H1 (cell line): ENCODE results near the gene WSCD1. TPM values are rescaled to one million over a fixed set of nuclear protein-coding genes. Genes with fewer than 3 reads are reported as not detected.

Experiments used
- CTCF ChIA-PET: fragments of 300-600 bp; sonication (Branson Sonifier 250); formaldehyde crosslinking; loops from one replicate; lab custom pipeline; 2021; ENCODE audit not compliant: partially characterized antibody; lab: Charles Lee
- POLR2A ChIA-PET: fragments of 300-600 bp; sonication (Branson Sonifier 250); formaldehyde crosslinking; loops from one replicate; lab custom pipeline; 2021; ENCODE audit warnings: inconsistent platforms; ENCODE audit not compliant: partially characterized antibody; lab: Charles Lee
- DNase-seq, 2 experiments: peaks; one replicate each; pipeline versions ENCODE4 v3.0.0 to v3.0.0-alpha.2; 2010 to 2022; ENCODE audit warnings: low spot score in 2 of 2, low read depth in 1 of 2, mixed read lengths in 1 of 2
- FAIRE-seq: peaks from 2 replicates; lab custom pipeline; 2011; peaks lifted over from hg19 to GRCh38; lab: Jason Lieb, UNC
- H2AFZ ChIP-seq: 2 replicates; pipeline ENCODE4 v1.8.1; 2012; ENCODE audit warnings: low read length, inconsistent platforms
- H2AK5ac ChIP-seq: 2 replicates; pipeline ENCODE4 v1.6.1; 2013; ENCODE audit warnings: low read depth, low read length
- H2BK120ac ChIP-seq: replicated peaks from 2 replicates; pipeline ENCODE3; 2013; ENCODE audit warnings: low read depth, low read length, inconsistent platforms
- H2BK12ac ChIP-seq: 2 replicates; pipeline ENCODE4 v1.6.1; 2013; ENCODE audit warnings: low read depth, low read length
- H2BK15ac ChIP-seq: 2 replicates; pipeline ENCODE4 v1.6.1; 2013; ENCODE audit warnings: low read length
- H2BK20ac ChIP-seq: 2 replicates; pipeline ENCODE4 v1.6.1; 2013; ENCODE audit warnings: low read length
- H2BK5ac ChIP-seq: 2 replicates; pipeline ENCODE4 v1.6.1; 2013; ENCODE audit warnings: low read depth, low read length
- H3K14ac ChIP-seq: 2 replicates; pipeline ENCODE4 v1.6.1; 2013; ENCODE audit warnings: inconsistent platforms; ENCODE audit not compliant: insufficient read length
- H3K18ac ChIP-seq: 2 replicates; pipeline ENCODE4 v1.6.1; 2013; ENCODE audit warnings: low read length; ENCODE audit errors: extremely low read depth
- H3K23ac ChIP-seq: 2 replicates; pipeline ENCODE4 v1.6.1; 2013; ENCODE audit warnings: inconsistent platforms; ENCODE audit not compliant: insufficient read length
- H3K23me2 ChIP-seq: 2 replicates; pipeline ENCODE4 v1.6.1; 2013; ENCODE audit warnings: low read depth, low read length
- H3K27ac ChIP-seq: 2 replicates; pipeline ENCODE4 v1.6.1; 2011; ENCODE audit warnings: low read depth, low read length, inconsistent platforms
- H3K27me3 ChIP-seq, 4 experiments: replicated peaks in 1 of 4; 1 replicate in 1 of 4; 2 replicates in 3 of 4; pipeline versions ENCODE4 v1.6.1 to v1.8.1; 2011 to 2013; ENCODE audit warnings: low read length in 3 of 4, mild to moderate bottlenecking in 3 of 4, inconsistent platforms in 2 of 4, mixed read lengths in 2 of 4, moderate library complexity in 1 of 4; ENCODE audit not compliant: control insufficient read depth in 3 of 4, insufficient read depth in 3 of 4; ENCODE audit errors: extremely low read depth in 1 of 4
- H3K36me3 ChIP-seq, 4 experiments: 2 replicates each; pipeline versions ENCODE4 v1.6.1 to v1.8.1; 2011 to 2013; ENCODE audit warnings: mild to moderate bottlenecking in 4 of 4, low read length in 3 of 4, moderate library complexity in 2 of 4, control low read depth in 1 of 4, inconsistent platforms in 1 of 4; ENCODE audit not compliant: insufficient read depth in 4 of 4, control insufficient read depth in 2 of 4
- H3K4ac ChIP-seq: replicated peaks from 2 replicates; pipeline ENCODE3; 2013; ENCODE audit warnings: low read length, low read depth, mixed read lengths, inconsistent platforms; ENCODE audit not compliant: insufficient read length
- H3K4me1 ChIP-seq, 4 experiments: replicated peaks in 1 of 4; 1 replicate in 1 of 4; 2 replicates in 3 of 4; pipeline versions ENCODE4 v1.6.1 to v1.8.1; 2011 to 2013; ENCODE audit warnings: low read length in 3 of 4, inconsistent platforms in 2 of 4, mixed read lengths in 1 of 4; ENCODE audit not compliant: insufficient read depth in 4 of 4, control insufficient read depth in 3 of 4
- H3K4me2 ChIP-seq, 2 experiments: 2 replicates each; pipeline versions ENCODE4 v1.6.1 to v1.8.1; 2011 to 2013; ENCODE audit warnings: low read depth in 2 of 2, low read length in 2 of 2, control low read depth in 1 of 2, inconsistent platforms in 1 of 2, mild to moderate bottlenecking in 1 of 2; ENCODE audit not compliant: insufficient read depth in 1 of 2
- H3K4me3 ChIP-seq, 4 experiments: fragments of 200-600, 300-600 bp in 1 of 4; sonication (generic), shearing (Covaris generic), sonication (Bioruptor Twin) in 1 of 4; 2 replicates each; pipeline versions ENCODE4 v1.5.1 to v1.8.1; 2011 to 2016; ENCODE audit warnings: low read length in 4 of 4, low read depth in 3 of 4, control low read depth in 2 of 4, inconsistent platforms in 2 of 4, mild to moderate bottlenecking in 2 of 4, mixed read lengths in 1 of 4, moderate library complexity in 1 of 4; ENCODE audit not compliant: insufficient read depth in 2 of 4; ENCODE audit errors: extremely low read depth in 1 of 4
- H3K56ac ChIP-seq: replicated peaks from 2 replicates; pipeline ENCODE3; 2013; ENCODE audit warnings: low read depth, mild to moderate bottlenecking, mixed read lengths, low read length, inconsistent platforms; ENCODE audit not compliant: insufficient read length
- H3K79me1 ChIP-seq: 2 replicates; pipeline ENCODE4 v1.6.1; 2013; ENCODE audit warnings: low read depth, low read length, control low read depth
- H3K79me2 ChIP-seq, 2 experiments: 2 replicates each; pipeline versions ENCODE4 v1.6.1 to v1.8.1; 2012 to 2013; ENCODE audit warnings: low read length in 2 of 2, mild to moderate bottlenecking in 2 of 2, inconsistent platforms in 1 of 2; ENCODE audit not compliant: insufficient read depth in 2 of 2, control insufficient read depth in 1 of 2
- H3K9ac ChIP-seq, 4 experiments: replicated peaks in 1 of 4; 1 replicate in 1 of 4; 2 replicates in 3 of 4; pipeline versions ENCODE4 v1.6.1 to v1.8.1; 2011 to 2013; ENCODE audit warnings: low read depth in 3 of 4, low read length in 3 of 4, control low read depth in 2 of 4, mild to moderate bottlenecking in 2 of 4, moderate library complexity in 2 of 4, inconsistent platforms in 1 of 4; ENCODE audit errors: extremely low read depth in 1 of 4
- H3K9me3 ChIP-seq, 2 experiments: 2 replicates each; pipeline versions ENCODE4 v1.6.1 to v1.8.1; 2012 to 2013; ENCODE audit warnings: mild to moderate bottlenecking in 2 of 2, moderate library complexity in 2 of 2, control low read depth in 1 of 2, inconsistent platforms in 1 of 2, low read depth in 1 of 2, low read length in 1 of 2, mixed read lengths in 1 of 2; ENCODE audit not compliant: insufficient read depth in 2 of 2
- H4K20me1 ChIP-seq, 2 experiments: replicated peaks in 1 of 2; 2 replicates each; pipeline versions ENCODE3 to v1.8.1; 2011 to 2013; ENCODE audit warnings: inconsistent platforms in 2 of 2, low read length in 2 of 2, mild to moderate bottlenecking in 1 of 2; ENCODE audit not compliant: insufficient read depth in 2 of 2, control insufficient read depth in 1 of 2
- H4K5ac ChIP-seq: 2 replicates; pipeline ENCODE4 v1.6.1; 2013; ENCODE audit warnings: low read length, low read depth, mixed read lengths, inconsistent platforms; ENCODE audit not compliant: insufficient read length
- H4K8ac ChIP-seq: 2 replicates; pipeline ENCODE4 v1.8.0; 2013; ENCODE audit warnings: mild to moderate bottlenecking, moderate library complexity, low read length, inconsistent platforms; ENCODE audit not compliant: insufficient read depth; ENCODE audit errors: extremely low read depth
- H4K91ac ChIP-seq: replicated peaks from 2 replicates; pipeline ENCODE3; 2013; ENCODE audit warnings: low read length, mixed read lengths, inconsistent platforms; ENCODE audit not compliant: insufficient read length
- ASH2L ChIP-seq: fragments of 200-600, 300-600 bp; sonication (generic); IDR thresholded peaks from one replicate; pipeline ENCODE4 v1.7.1; 2017; ENCODE audit warnings: low read length
- CBX5 ChIP-seq: fragments of 300-800, 300-1000 bp; sonication (generic); IDR thresholded peaks from 2 replicates; pipeline ENCODE4 v1.7.1; 2016; ENCODE audit warnings: antibody characterized with exemption, low read length, low read depth
- CHD2 ChIP-seq: IDR thresholded peaks from 2 replicates; pipeline ENCODE4 v1.6.1; 2012; ENCODE audit warnings: low read length, improper control_type of control experiment
- HDAC2 ChIP-seq, 2 experiments: fragments of 300-600 bp in 1 of 2; sonication (generic) in 1 of 2; IDR thresholded peaks; 2 replicates each; pipeline ENCODE4 v1.6.1; 2011 to 2012; ENCODE audit warnings: low read depth in 2 of 2, low read length in 2 of 2, mild to moderate bottlenecking in 2 of 2, moderate library complexity in 2 of 2, borderline replicate concordance in 1 of 2, inconsistent platforms in 1 of 2
- NRF1 ChIP-seq: IDR thresholded peaks from 2 replicates; pipeline ENCODE4 v1.6.1; 2011; ENCODE audit warnings: mild to moderate bottlenecking, low read depth, low read length, improper control_type of control experiment
- SP1 ChIP-seq: IDR thresholded peaks from 2 replicates; pipeline ENCODE4 v1.6.1; 2011; ENCODE audit warnings: low read depth, low read length
- WGBS, 2 experiments: shearing (Covaris generic) in 1 of 2; methylation state at CpG; one replicate each; pipeline versions ENCODE4 v1.1.6 to v1.1.7; 2013 to 2015; ENCODE audit warnings: low lambda C conversion rate in 2 of 2, mixed read lengths in 2 of 2, inconsistent platforms in 1 of 2, low coverage in 1 of 2, missing lambda C conversion rate in 1 of 2; ENCODE audit not compliant: insufficient replicate concordance in 2 of 2, insufficient coverage in 1 of 2, insufficient read length in 1 of 2; ENCODE audit errors: extremely low coverage in 1 of 2, missing lambda C conversion rate in 1 of 2; 5-methylcytosine and 5-hydroxymethylcytosine counted together
- polyA plus RNA-seq, 7 experiments: library from polyadenylated mRNA; depleted of rRNA in 3 of 7; stranded (reverse) in 5 of 7; unstranded in 2 of 7; fragments of >200 nt in 5 of 7; fragments of 200-250 nt in 2 of 7; gene quantifications; 1 replicate in 5 of 7; 2 replicates in 1 of 7; 4 replicates in 1 of 7; pipeline versions ENCODE4 v1.2.1 to v1.2.3, GENCODE V29; 2011 to 2013; ENCODE audit warnings: missing spikeins in 2 of 7, mixed read lengths in 2 of 7
- total RNA-seq: library from RNA; stranded (reverse); fragmentation: NEBNext Ultra II Directional; extraction: Animal tissue kit (Norgen Biotek cat#: 25700); gene quantifications from 2 replicates; pipeline ENCODE4 v1.2.1, GENCODE V29; 2021

Gene WSCD1
- total and polyA plus RNA-seq, 2 of the 8 experiments (the other 6 are each of a cell fraction or from before 2014, with no cell fraction given): 21.9 to 39.0 TPM

- Histone ChIP-seq H3K79me1 (no peaks in the 10 kb centered on the region), H3K23ac (no peak overlapping the region), H3K14ac (no peak overlapping the region), H3K4me1 (no peaks in the 10 kb centered on the region), H3K4me3 (no peak overlapping the region), H3K4ac (no peak overlapping the region), H3K9me3 (no peaks in the 10 kb centered on the region; a peak in 1 of 4 replicates), H3K27me3 (no peaks in the 10 kb centered on the region; a peak in 1 of 7 replicates), H2BK12ac (no peak overlapping the region), H2AK5ac (no peak overlapping the region), H4K91ac (no peak overlapping the region), H4K20me1 (no peaks in the 10 kb centered on the region), H4K8ac (no peak overlapping the region), H3K4me2 (no peak overlapping the region), H3K23me2 (no peaks in the 10 kb centered on the region), H2AFZ (no peak overlapping the region), H3K18ac (no peak overlapping the region), H2BK15ac (no peak overlapping the region), H2BK20ac (no peak overlapping the region), H2BK5ac (no peak overlapping the region), H2BK120ac (no peak overlapping the region), H3K27ac (no peak overlapping the region), H3K56ac (no peak overlapping the region), H3K9ac (no peak overlapping the region), H3K79me2 (no peaks in the 10 kb centered on the region), H4K5ac (no peak overlapping the region), H3K36me3 (peaks cover 0 to 5% (median 2%) of the 10 kb centered on the region in 4 experiments; a peak in 2 of 8 replicates)
- no peak for DNase-seq
- no peak for TF ChIP-seq ASH2L
- no peak for TF ChIP-seq HDAC2 (IDR thresholded peaks at IDR 0.05; ENCODE audit: borderline replicate concordance in 1 of 2, low read depth in 2 of 2, low read length in 2 of 2)
- TF ChIP-seq NRF1: no peak
- TF ChIP-seq CHD2: no peak
- TF ChIP-seq SP1: no peak
- TF ChIP-seq CBX5: no peak
- 81% methylated on average over 4 of the region's 4 CpGs; no CpG with 5 or more reads in 1 of the 2 experiments for WGBS, 2 experiments
- CTCF ChIA-PET: interaction anchor here (0.8 kb wide), 2 partner anchors 25 to 41 kb away, joined by 3 to 4 read pairs; no protein-coding TSS in a partner anchor
- no peak for FAIRE-seq
- POLR2A ChIA-PET: no interaction called here
Measured at GRCh38 chr17:6110088-6110487, 39.9 kb downstream of the WSCD1 start.
